HEK293T (cell line): ENCODE measurements around the gene CTNNA2.

Experiments used
- CTCF ChIA-PET: fragments of 350-600 bp; formaldehyde crosslinking; extraction: SDS; loops from one replicate; lab custom pipeline; 2021; ENCODE audit warnings: antibody characterized with exemption, inconsistent platforms; lab: Yijun Ruan, JAX
- POLR2A ChIA-PET: fragments of 350-600 bp; formaldehyde crosslinking; extraction: SDS; loops from one replicate; lab custom pipeline; 2020; ENCODE audit warnings: antibody characterized with exemption, inconsistent platforms; lab: Yijun Ruan, JAX
- DNase-seq: peaks from one replicate; pipeline ENCODE4 v3.0.0; 2012; ENCODE audit warnings: mixed read lengths; ENCODE audit errors: extremely low spot score
- ARNT ChIP-seq: fragments of 450-650 bp; IDR thresholded peaks from 2 replicates; pipeline ENCODE4 v1.6.1; 2017; ENCODE audit warnings: mild to moderate bottlenecking
- BHLHE40 ChIP-seq: fragments of 450-650 bp; IDR thresholded peaks from 2 replicates; pipeline ENCODE4 v1.6.1; 2016; ENCODE audit warnings: mild to moderate bottlenecking, moderate library complexity, borderline replicate concordance
- CTBP1 ChIP-seq: fragments of 450-650 bp; IDR thresholded peaks from 2 replicates; pipeline ENCODE4 v1.6.1; 2016; ENCODE audit warnings: borderline replicate concordance
- ELF4 ChIP-seq: fragments of 450-650 bp; IDR thresholded peaks from 2 replicates; pipeline ENCODE4 v1.6.1; 2017; ENCODE audit warnings: antibody characterized with exemption
- FOXA1 ChIP-seq: fragments of 450-650 bp; IDR thresholded peaks from 2 replicates; pipeline ENCODE4 v1.6.1; 2016; ENCODE audit warnings: mild to moderate bottlenecking
- FOXK2 ChIP-seq: fragments of 450-650 bp; IDR thresholded peaks from 2 replicates; pipeline ENCODE4 v1.6.1; 2016; ENCODE audit warnings: mild to moderate bottlenecking
- FOXM1 ChIP-seq: fragments of 450-650 bp; IDR thresholded peaks from 2 replicates; pipeline ENCODE4 v1.6.1; 2017; ENCODE audit warnings: mild to moderate bottlenecking, borderline replicate concordance
- HDGF ChIP-seq: fragments of 450-650 bp; IDR thresholded peaks from 2 replicates; pipeline ENCODE4 v1.6.1; 2017; ENCODE audit warnings: antibody characterized with exemption, borderline replicate concordance
- L3MBTL2 ChIP-seq: fragments of 450-650 bp; conservative IDR thresholded peaks from 2 replicates; pipeline ENCODE4 v1.6.1; 2016; ENCODE audit warnings: mild to moderate bottlenecking
- LEF1 ChIP-seq: fragments of 450-650 bp; IDR thresholded peaks from 2 replicates; pipeline ENCODE4 v1.6.1; 2017; ENCODE audit warnings: mild to moderate bottlenecking, borderline replicate concordance
- NFRKB ChIP-seq: fragments of 450-650 bp; IDR thresholded peaks from 2 replicates; pipeline ENCODE4 v1.6.1; 2016; ENCODE audit warnings: mild to moderate bottlenecking, moderate library complexity
- SP1 ChIP-seq: fragments of 450-650 bp; IDR thresholded peaks from 2 replicates; pipeline ENCODE4 v1.6.1; 2017
- SUZ12 ChIP-seq: fragments of 450-650 bp; IDR thresholded peaks from 2 replicates; pipeline ENCODE4 v1.6.1; 2016; ENCODE audit warnings: mild to moderate bottlenecking
- TARDBP ChIP-seq: fragments of 450-650 bp; IDR thresholded peaks from 2 replicates; pipeline ENCODE4 v1.6.1; 2016
- ZNF384 ChIP-seq: fragments of 450-650 bp; IDR thresholded peaks from 2 replicates; pipeline ENCODE4 v1.6.1; 2016
- TF ChIP-seq, protein P1 (sequence below): fragments of 450-650 bp; IDR thresholded peaks from 2 replicates; pipeline ENCODE4 v1.6.1; 2016

Gene CTNNA2

DNA sequence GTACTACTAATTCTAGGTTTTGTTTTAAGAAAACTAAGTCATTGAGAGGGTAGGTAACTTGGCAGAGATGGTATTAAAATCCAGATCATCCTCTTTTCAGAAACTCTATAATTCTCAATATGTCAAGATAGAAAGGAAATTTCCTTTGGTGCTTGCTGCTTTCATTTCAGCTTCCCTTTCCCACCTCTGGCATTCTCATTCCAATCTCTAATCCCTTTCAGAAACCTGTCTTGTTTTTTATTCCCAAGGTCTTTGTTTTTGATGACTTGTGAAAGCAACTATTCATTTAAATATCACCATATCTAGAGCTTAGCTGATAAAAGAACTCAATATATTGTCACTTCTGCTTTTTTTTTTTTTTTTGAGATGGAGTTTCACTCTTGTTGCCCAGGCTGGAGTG, 1034.5 kb downstream of the CTNNA2 start:
- TF ChIP-seq, protein P1, sequence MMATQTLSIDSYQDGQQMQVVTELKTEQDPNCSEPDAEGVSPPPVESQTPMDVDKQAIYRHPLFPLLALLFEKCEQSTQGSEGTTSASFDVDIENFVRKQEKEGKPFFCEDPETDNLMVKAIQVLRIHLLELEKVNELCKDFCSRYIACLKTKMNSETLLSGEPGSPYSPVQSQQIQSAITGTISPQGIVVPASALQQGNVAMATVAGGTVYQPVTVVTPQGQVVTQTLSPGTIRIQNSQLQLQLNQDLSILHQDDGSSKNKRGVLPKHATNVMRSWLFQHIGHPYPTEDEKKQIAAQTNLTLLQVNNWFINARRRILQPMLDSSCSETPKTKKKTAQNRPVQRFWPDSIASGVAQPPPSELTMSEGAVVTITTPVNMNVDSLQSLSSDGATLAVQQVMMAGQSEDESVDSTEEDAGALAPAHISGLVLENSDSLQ = no peak
- TF ChIP-seq SP1 (no peak), ZNF384 (no peak), SUZ12 (no peak), HDGF (no peak), BHLHE40 (no peak), L3MBTL2 (no peak), NFRKB (no peak), ELF4 (no peak), FOXK2 (no peak), TARDBP (no peak), FOXM1 (no peak)
- POLR2A ChIA-PET = no interaction called here
- no peak for DNase-seq
- CTCF ChIA-PET = no interaction called here

DNA sequence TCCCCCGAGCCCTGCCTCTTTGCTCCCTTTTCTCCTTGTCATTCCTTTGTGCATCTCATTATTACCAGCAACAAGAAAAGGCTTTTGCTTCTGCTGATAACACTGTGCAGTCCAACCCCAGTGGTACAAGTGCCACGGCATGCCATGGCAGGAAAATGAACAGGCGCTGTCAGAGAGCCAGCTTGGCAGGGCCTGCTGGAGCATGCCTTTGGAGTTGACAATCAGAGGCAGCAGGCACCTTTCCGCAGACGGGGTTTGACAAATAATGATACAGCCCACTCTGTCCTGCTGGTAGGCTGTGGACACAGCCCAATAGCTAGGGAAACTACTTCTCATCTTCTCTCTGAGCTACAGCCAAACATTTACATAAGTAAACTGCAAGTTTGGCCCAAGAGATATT, 1035.6 kb downstream of the CTNNA2 start:
- no peak for DNase-seq
- ChIA-PET POLR2A (no interaction called here), CTCF (no interaction called here)
- TF ChIP-seq TARDBP (no peak), BHLHE40 (no peak), SP1 (no peak), FOXK2 (no peak), FOXA1 (no peak), LEF1 (no peak), FOXM1 (no peak), L3MBTL2 (no peak), SUZ12 (no peak), NFRKB (no peak), ELF4 (no peak), CTBP1 (no peak), HDGF (no peak), ARNT (no peak), ZNF384 (no peak)
- TF ChIP-seq, protein P1 = no peak

DNA sequence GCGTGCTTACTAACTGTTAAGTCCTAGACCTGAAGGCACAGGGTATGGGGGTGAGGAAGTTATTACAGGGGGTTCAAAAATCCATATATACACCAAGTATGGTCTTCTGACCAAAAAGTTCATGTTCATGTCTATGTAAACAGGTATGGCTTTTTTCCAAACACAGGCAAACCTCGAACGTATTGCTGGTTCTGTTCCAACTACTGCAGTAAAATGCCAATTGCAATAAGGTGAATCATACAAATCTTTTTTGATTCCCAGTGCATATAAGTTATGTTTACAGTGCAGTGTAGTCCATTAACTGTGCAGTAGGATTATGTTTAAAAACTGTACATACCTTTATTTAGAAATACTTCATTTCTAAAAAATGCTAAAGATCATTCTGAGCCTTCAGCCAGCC, 1037.0 kb downstream of the CTNNA2 start:
- TF ChIP-seq NFRKB = no peak
- TF ChIP-seq ARNT = no peak
- no peak for TF ChIP-seq ZNF384
- TF ChIP-seq L3MBTL2 = no peak
- TF ChIP-seq BHLHE40 = no peak
- TF ChIP-seq, protein P1 = no peak
- no peak for TF ChIP-seq TARDBP
- TF ChIP-seq FOXK2 = no peak
- no peak for TF ChIP-seq FOXM1
- no peak for TF ChIP-seq SP1
- TF ChIP-seq LEF1 = no peak
- TF ChIP-seq HDGF = no peak
- no peak for TF ChIP-seq SUZ12
- no peak for DNase-seq
- CTCF ChIA-PET = no interaction called here
- POLR2A ChIA-PET = no interaction called here

DNA sequence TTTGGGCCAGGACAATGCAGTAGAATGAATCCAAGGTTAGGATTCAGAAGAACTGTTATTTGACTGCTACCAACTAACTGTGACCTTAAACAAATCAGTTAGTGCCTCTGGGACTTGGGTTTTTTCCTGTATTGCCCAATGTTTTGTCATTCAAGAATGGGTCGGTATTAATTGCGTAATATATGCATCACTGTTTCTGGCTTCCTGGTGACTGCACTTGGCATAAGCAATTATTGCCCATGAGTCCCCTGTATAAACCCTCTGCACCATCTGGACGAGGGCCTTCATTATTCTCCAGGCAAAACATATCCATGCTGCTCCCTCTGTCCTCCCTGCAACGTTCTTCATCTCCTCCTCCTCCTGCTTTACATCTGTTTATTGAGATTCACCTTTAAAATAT, 1047.5 kb downstream of the CTNNA2 start:
- DNase-seq = no peak
- TF ChIP-seq, protein P1 = no peak
- no peak for TF ChIP-seq LEF1
- TF ChIP-seq ZNF384 = no peak
- no peak for TF ChIP-seq FOXM1
- TF ChIP-seq TARDBP = no peak
- ChIA-PET CTCF (no interaction called here), POLR2A (interaction anchor here (0.6 kb wide), 1 partner anchor 17 kb away, joined by 3 read pairs; no protein-coding TSS in a partner anchor)

DNA sequence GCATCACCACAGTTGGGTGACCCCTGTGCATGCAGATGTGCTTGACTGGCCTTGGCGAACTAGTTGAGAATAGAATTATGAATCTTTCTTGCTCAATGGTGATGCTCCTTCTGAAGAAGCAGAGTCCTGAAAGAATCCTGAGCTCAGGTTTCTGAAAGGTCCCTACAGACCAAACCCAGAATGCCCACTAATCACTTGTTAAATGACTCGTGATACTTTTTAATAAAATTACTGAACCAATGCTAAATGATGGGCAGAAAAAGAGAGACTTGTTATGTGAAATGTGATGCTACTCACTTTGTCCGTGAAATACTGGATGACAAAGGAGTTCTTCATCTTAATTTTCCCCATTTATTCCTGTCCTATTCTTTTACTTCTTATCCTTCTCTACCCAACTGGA, 1055.2 kb downstream of the CTNNA2 start:
- CTCF ChIA-PET = no interaction called here
- TF ChIP-seq BHLHE40 = no peak
- TF ChIP-seq L3MBTL2 = no peak
- TF ChIP-seq, protein P1 = no peak
- TF ChIP-seq SUZ12 = no peak
- TF ChIP-seq FOXA1 = no peak
- TF ChIP-seq FOXK2 = no peak
- TF ChIP-seq ARNT = no peak
- no peak for TF ChIP-seq LEF1
- no peak for TF ChIP-seq NFRKB
- POLR2A ChIA-PET = no interaction called here
- no peak for DNase-seq

DNA sequence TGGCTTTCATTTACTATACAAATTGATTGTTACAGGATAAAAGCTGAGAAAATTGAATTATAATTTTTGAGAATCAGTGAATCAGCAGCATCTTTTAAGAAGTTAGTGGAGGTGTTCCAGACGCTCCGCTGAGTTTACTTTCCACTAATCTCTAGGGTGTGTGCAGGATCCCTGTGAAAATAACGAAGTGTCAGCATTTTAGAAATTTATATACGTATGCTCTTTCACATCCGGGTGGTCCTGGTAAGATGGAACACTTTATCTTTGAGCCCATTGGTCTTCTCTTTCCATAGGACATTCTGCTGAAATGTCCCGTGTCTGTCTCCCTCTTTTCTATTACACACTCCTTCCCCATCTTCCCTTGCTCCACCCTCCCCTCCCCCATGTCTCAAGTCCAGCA, 1060.3 kb downstream of the CTNNA2 start:
- CTCF ChIA-PET = no interaction called here
- POLR2A ChIA-PET = no interaction called here
- TF ChIP-seq FOXK2 (no peak), NFRKB (no peak), FOXM1 (no peak), ELF4 (no peak), L3MBTL2 (no peak), HDGF (no peak)
- TF ChIP-seq, protein P1 = no peak
- no peak for DNase-seq
